Amniotic epithelial cell (primary cell): ENCODE data around the gene IL20RA.
"Not testable (repeated sequence)": the region's sequence is repeated elsewhere in the genome, so short reads cannot be mapped to it uniquely, and the experiment has no call there.

Experiments used
- DNase-seq: peaks from one replicate; pipeline ENCODE4 v3.0.0-alpha.2; 2010; ENCODE audit warnings: low read depth

Gene IL20RA

GRCh38 chr6:137008204-137008603 is 36.6 kb downstream of the IL20RA start:
- DNase-seq: no peak

- no peak for DNase-seq
Measured at GRCh38 chr6:137006056-137006455, 38.7 kb downstream of the IL20RA start.

GRCh38 chr6:137005073-137005472 is 39.7 kb downstream of the IL20RA start:
- DNase-seq: no peak

GRCh38 chr6:137002505-137002904 is 42.3 kb downstream of the IL20RA start:
- DNase-seq: no peak

- DNase-seq: no peak
Measured at GRCh38 chr6:137001977-137002302, 42.8 kb downstream of the IL20RA start.

GRCh38 chr6:137001299-137001976 is 43.3 kb downstream of the IL20RA start:
- DNase-seq: peak; percentile 8

- DNase-seq: peak; percentile 47
Measured at GRCh38 chr6:137000825-137001224, 43.9 kb downstream of the IL20RA start.

- DNase-seq: no peak
Measured at GRCh38 chr6:136995521-136995920, 49.2 kb downstream of the IL20RA start.

GRCh38 chr6:136994782-136995181 is 50.0 kb downstream of the IL20RA start:
- DNase-seq: no peak

- DNase-seq: no peak
Measured at GRCh38 chr6:136992113-136992512, 52.7 kb downstream of the IL20RA start.

GRCh38 chr6:136991646-136992045 is 53.1 kb downstream of the IL20RA start:
- DNase-seq: no peak

GRCh38 chr6:136990754-136991153 is 54.0 kb downstream of the IL20RA start:
- no peak for DNase-seq

GRCh38 chr6:136990242-136990578 is 54.6 kb downstream of the IL20RA start:
- DNase-seq: no peak

- DNase-seq: no peak
Measured at GRCh38 chr6:136989571-136990241, 55.1 kb downstream of the IL20RA start.

- DNase-seq: no peak
Measured at GRCh38 chr6:136987526-136987925, 57.2 kb downstream of the IL20RA start.

GRCh38 chr6:136985502-136985901 is 59.3 kb downstream of the IL20RA start:
- DNase-seq: no peak

GRCh38 chr6:136984578-136984977 is 60.2 kb downstream of the IL20RA start:
- no peak for DNase-seq

GRCh38 chr6:136983687-136984086 is 61.1 kb downstream of the IL20RA start:
- no peak for DNase-seq

GRCh38 chr6:136982928-136983327 is 61.8 kb downstream of the IL20RA start:
- peak; percentile 6 for DNase-seq

GRCh38 chr6:136980070-136980469 is 64.7 kb downstream of the IL20RA start:
- no peak for DNase-seq

GRCh38 chr6:136979206-136979605 is 65.6 kb downstream of the IL20RA start:
- no peak for DNase-seq

- DNase-seq: no peak
Measured at GRCh38 chr6:136977075-136977474, 67.7 kb downstream of the IL20RA start.

- no peak for DNase-seq
Measured at GRCh38 chr6:136975089-136975715, 69.6 kb downstream of the IL20RA start.

GRCh38 chr6:136973781-136974180 is 71.0 kb downstream of the IL20RA start:
- not testable (repeated sequence) for DNase-seq
